ENCODE data around the gene TMEM209.

TMEM209 gene

DNA sequence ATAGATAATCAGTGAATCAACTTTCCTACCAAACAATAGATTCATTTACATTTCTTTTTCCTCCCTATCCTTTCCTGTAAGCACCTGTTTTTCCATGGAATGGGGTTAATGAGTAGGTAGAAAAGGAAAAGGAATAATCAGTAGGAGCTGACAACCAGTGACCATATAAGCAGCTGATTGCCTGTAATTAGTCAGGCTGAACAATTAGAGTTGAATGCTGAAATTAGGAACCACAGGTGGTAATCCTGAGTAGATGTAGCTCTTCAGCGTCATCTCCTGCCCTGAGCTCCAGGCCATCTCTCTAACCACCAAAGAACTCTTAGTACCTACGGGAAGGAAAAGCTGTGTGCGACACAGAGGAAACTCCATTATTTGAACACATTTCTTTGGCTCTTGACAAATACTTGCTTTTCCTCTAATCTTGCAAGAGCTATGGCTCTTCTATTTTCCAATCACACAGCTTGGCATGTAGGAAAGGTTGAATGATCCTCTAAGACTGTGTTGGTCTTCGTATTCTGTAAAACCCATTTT, 71.0 kb downstream of the TMEM209 start:
- Histone ChIP-seq H3K4ac (ENCODE audit: low read depth, low read length) (no peak overlapping the region), H2BK120ac (ENCODE audit: low read depth, low read length) (no peak overlapping the region), H3K79me2 (ENCODE audit: control insufficient read depth, insufficient read depth, low read length) (no peaks in the 10 kb centered on the region), H3K4me3 (ENCODE audit: low read length) (no peak overlapping the region), H3K9ac (ENCODE audit: low read length) (no peak overlapping the region), H3K79me1 (ENCODE audit: low read length) (no peaks in the 10 kb centered on the region), H2AK5ac (ENCODE audit: low read length) (no peak overlapping the region), H3K56ac (ENCODE audit: low read length) (no peak overlapping the region), H3K4me1 (ENCODE audit: control insufficient read depth, low read depth, low read length) (no peaks in the 10 kb centered on the region), H4K8ac (ENCODE audit: low read depth, low read length) (no peak overlapping the region), H2BK15ac (replicated peaks; ENCODE audit: low read depth) (no peak overlapping the region), H3K4me2 (ENCODE audit: low read length) (no peak overlapping the region), H2BK5ac (ENCODE audit: low read length) (no peak overlapping the region), H3K23ac (ENCODE audit: low read length) (no peak overlapping the region), H3K27me3 (ENCODE audit: insufficient read depth, low read length, poor library complexity) (no peaks in the 10 kb centered on the region), H4K5ac (ENCODE audit: low read length) (no peak overlapping the region), H3K36me3 (ENCODE audit: control insufficient read depth, insufficient read depth, low read length) (peaks cover 2% of the 10 kb centered on the region), H3K18ac (ENCODE audit: low read length) (no peak overlapping the region), H3K27ac (ENCODE audit: low read depth, low read length) (no peak overlapping the region)
- WGBS (ENCODE audit: extremely low coverage, insufficient coverage, low lambda C conversion rate), result no CpG with 5 or more reads among the region's 4 CpGs
- DNase-seq, result peak; percentile 60

DNA sequence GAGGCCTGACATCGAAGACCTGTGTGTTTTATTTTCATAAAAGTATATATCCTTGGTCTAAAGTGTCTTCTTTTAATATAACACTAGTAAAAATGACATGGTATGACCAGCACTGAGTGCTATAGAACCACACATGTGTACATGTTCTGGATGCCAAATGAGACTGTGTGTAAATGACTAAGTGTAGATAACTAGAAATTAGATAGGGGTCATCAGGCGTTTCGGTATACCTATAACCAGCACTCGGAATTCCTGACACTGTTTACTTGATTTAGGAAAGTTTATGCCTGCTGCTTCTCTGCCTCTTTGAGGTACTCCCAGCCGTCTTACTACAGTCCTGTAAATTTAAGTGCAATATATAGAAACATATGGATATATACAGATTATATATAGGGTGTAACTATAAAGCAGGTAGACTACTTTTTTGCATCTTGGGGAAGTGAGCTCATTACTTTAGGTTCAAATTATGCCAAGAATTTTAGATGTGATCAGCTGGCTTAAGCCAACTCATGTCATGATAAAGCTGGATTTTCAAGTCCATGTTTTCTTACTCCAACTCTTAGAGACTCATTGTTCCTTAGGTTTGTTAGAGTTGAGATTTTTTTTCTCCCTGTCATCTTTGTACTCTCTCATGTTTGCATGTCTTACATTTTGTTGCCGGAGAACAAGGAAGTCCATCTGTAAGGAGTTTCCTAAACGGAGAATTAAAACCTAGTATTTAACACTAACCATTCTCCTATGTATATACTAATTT, 72.0 kb downstream of the TMEM209 start:
- H3K79me1 ChIP-seq (ENCODE audit: low read length), result no peaks in the 10 kb centered on the region
- no peak overlapping the region for H4K8ac ChIP-seq (ENCODE audit: low read depth, low read length)
- H3K4me1 ChIP-seq (ENCODE audit: control insufficient read depth, low read depth, low read length), result no peaks in the 10 kb centered on the region
- DNase-seq, result no peak
- no peak overlapping the region for H3K56ac ChIP-seq (ENCODE audit: low read length)
- no peak overlapping the region for H3K18ac ChIP-seq (ENCODE audit: low read length)
- H3K4me3 ChIP-seq (ENCODE audit: low read length), result no peak overlapping the region
- H3K79me2 ChIP-seq (ENCODE audit: control insufficient read depth, insufficient read depth, low read length), result no peaks in the 10 kb centered on the region
- no peak overlapping the region for H2AK5ac ChIP-seq (ENCODE audit: low read length)
- H2BK5ac ChIP-seq (ENCODE audit: low read length), result no peak overlapping the region
- no peak overlapping the region for H3K27ac ChIP-seq (ENCODE audit: low read depth, low read length)
- no peak overlapping the region for H4K5ac ChIP-seq (ENCODE audit: low read length)
- no CpG with 5 or more reads among the region's 7 CpGs for WGBS (ENCODE audit: extremely low coverage, insufficient coverage, low lambda C conversion rate)
- H3K4ac ChIP-seq (ENCODE audit: low read depth, low read length), result no peak overlapping the region
- H3K4me2 ChIP-seq (ENCODE audit: low read length), result no peak overlapping the region
- H2BK120ac ChIP-seq (ENCODE audit: low read depth, low read length), result no peak overlapping the region
- no peak overlapping the region for H2BK15ac ChIP-seq (replicated peaks; ENCODE audit: low read depth)
- no peak overlapping the region for H3K9ac ChIP-seq (ENCODE audit: low read length)
- peaks cover 2% of the 10 kb centered on the region for H3K36me3 ChIP-seq (ENCODE audit: control insufficient read depth, insufficient read depth, low read length)
- H3K23ac ChIP-seq (ENCODE audit: low read length), result no peak overlapping the region
- H3K27me3 ChIP-seq (ENCODE audit: insufficient read depth, low read length, poor library complexity), result no peaks in the 10 kb centered on the region

DNA sequence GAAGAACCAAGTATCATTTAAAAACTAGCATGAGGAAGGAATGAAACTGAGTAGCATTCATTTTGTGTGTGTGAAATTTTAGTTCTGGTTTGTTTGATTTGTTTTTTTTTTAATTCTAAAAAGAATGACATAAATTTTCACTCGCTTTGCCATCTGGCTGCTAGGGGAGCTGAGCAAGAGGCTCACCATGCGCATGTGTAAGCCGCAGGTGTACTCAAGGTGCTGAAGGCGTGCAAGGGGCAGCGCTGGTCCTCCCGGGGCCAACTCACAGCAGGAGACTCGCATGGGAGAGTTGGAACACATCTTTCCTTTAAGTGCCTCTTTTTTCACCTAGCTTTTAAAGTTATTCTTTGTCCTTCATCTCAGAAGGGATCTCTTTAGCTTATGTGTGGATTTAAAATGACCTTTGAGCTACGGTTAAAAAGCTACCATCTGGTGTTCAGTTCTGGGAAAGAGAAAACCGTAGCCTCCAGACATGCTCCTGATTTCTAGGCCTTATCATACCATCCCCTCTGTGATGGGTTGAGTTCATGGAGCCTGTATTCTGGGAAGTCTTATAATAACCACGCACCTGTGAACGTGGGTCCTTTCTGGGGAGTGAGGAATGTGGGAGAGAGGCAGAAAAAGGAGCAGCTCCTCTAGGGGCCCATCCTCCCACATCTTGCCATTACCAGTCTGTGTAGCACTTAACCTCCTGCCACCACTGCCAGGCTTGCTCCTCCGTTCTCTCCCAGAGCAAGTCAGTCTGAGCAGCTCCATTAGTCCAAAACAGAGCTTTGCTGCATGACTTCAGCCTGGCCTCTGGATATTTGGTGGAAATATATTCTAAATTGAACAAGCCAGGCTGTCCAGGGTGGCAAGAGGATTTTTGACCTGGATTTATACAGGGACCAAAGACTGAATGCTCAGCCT, 73.0 kb downstream of the TMEM209 start:
- Histone ChIP-seq H3K4me3 (ENCODE audit: low read length) (no peak overlapping the region), H3K23ac (ENCODE audit: low read length) (no peak overlapping the region), H3K27ac (ENCODE audit: low read depth, low read length) (no peak overlapping the region), H3K79me2 (ENCODE audit: control insufficient read depth, insufficient read depth, low read length) (no peaks in the 10 kb centered on the region), H4K8ac (ENCODE audit: low read depth, low read length) (no peak overlapping the region), H2AK5ac (ENCODE audit: low read length) (no peak overlapping the region), H3K4me1 (ENCODE audit: control insufficient read depth, low read depth, low read length) (no peaks in the 10 kb centered on the region), H2BK120ac (ENCODE audit: low read depth, low read length) (no peak overlapping the region), H2BK5ac (ENCODE audit: low read length) (no peak overlapping the region), H3K18ac (ENCODE audit: low read length) (no peak overlapping the region), H3K9ac (ENCODE audit: low read length) (no peak overlapping the region), H3K56ac (ENCODE audit: low read length) (no peak overlapping the region), H3K4me2 (ENCODE audit: low read length) (no peak overlapping the region), H2BK15ac (replicated peaks; ENCODE audit: low read depth) (no peak overlapping the region), H4K5ac (ENCODE audit: low read length) (no peak overlapping the region), H3K4ac (ENCODE audit: low read depth, low read length) (no peak overlapping the region), H3K79me1 (ENCODE audit: low read length) (no peaks in the 10 kb centered on the region), H3K36me3 (ENCODE audit: control insufficient read depth, insufficient read depth, low read length) (peaks cover 2% of the 10 kb centered on the region), H3K27me3 (ENCODE audit: insufficient read depth, low read length, poor library complexity) (no peaks in the 10 kb centered on the region)
- DNase-seq, result no peak
- WGBS (ENCODE audit: extremely low coverage, insufficient coverage, low lambda C conversion rate), result no CpG with 5 or more reads among the region's 12 CpGs

DNA sequence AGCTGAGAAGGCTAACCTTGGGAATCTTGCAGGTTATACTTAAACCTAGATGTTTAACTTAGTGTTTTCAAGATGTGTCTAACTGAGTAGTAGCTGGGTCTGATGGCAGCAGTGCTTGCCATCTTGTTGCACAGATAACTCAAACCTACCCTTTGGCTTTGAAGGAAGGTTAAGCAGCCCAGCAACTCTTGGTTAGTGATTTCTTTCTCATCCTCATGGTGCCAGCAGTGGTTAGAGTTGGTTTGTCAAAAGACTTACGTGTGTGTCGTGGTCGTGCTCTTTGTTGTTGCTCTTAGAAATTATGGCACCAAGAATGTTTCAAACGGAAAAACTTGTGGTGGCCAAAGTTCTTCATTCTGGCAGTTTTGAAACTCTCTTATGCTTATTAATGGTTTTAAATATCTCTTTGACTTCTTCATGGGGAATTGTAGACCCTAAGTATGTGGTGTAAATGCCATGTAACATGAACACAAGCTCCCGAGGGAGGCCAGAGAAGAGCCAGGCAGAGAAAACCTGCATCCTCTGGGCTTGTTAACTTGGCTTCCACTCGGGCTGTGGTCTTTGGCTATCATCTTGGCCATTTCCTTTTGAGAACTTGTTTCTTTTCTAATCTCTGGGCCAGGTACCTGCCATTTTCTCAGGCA, 73.9 kb downstream of the TMEM209 start:
- Histone ChIP-seq H3K18ac (ENCODE audit: low read length) (no peak overlapping the region), H3K9ac (ENCODE audit: low read length) (no peak overlapping the region), H3K4ac (ENCODE audit: low read depth, low read length) (no peak overlapping the region), H4K8ac (ENCODE audit: low read depth, low read length) (no peak overlapping the region), H3K4me1 (ENCODE audit: control insufficient read depth, low read depth, low read length) (no peaks in the 10 kb centered on the region), H3K4me3 (ENCODE audit: low read length) (no peak overlapping the region), H3K79me2 (ENCODE audit: control insufficient read depth, insufficient read depth, low read length) (no peaks in the 10 kb centered on the region), H3K27me3 (ENCODE audit: insufficient read depth, low read length, poor library complexity) (no peaks in the 10 kb centered on the region), H2BK120ac (ENCODE audit: low read depth, low read length) (no peak overlapping the region), H2BK15ac (replicated peaks; ENCODE audit: low read depth) (no peak overlapping the region), H3K27ac (ENCODE audit: low read depth, low read length) (no peak overlapping the region), H2AK5ac (ENCODE audit: low read length) (no peak overlapping the region), H3K4me2 (ENCODE audit: low read length) (no peak overlapping the region), H3K56ac (ENCODE audit: low read length) (no peak overlapping the region), H3K36me3 (ENCODE audit: control insufficient read depth, insufficient read depth, low read length) (peaks cover 4% of the 10 kb centered on the region), H3K23ac (ENCODE audit: low read length) (no peak overlapping the region), H4K5ac (ENCODE audit: low read length) (no peak overlapping the region), H2BK5ac (ENCODE audit: low read length) (no peak overlapping the region), H3K79me1 (ENCODE audit: low read length) (no peaks in the 10 kb centered on the region)
- no CpG with 5 or more reads among the region's 6 CpGs for WGBS (ENCODE audit: extremely low coverage, insufficient coverage, low lambda C conversion rate)
- DNase-seq, result no peak

DNA sequence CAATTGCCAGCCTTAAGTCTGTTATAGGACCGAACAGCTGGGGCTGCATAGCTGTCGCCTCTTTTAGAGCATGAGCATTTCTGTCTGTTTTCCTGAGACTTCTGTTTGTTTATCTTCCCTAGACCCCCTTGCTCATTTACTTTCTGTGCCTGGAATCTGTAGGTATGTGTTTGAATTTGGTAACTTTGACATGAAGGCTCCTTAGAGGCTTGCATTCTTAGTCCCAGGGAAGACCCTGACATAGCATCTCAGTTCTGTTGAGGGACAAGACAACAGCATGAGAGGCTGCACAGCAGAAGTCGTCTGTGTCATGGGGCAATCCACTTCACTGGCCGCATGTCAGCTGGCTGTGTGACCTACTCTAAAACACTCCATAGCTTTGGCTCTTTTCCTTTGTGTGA, 76.2 kb downstream of the TMEM209 start:
- Histone ChIP-seq H3K27me3 (ENCODE audit: insufficient read depth, low read length, poor library complexity) (no peaks in the 10 kb centered on the region), H3K79me2 (ENCODE audit: control insufficient read depth, insufficient read depth, low read length) (no peaks in the 10 kb centered on the region), H3K9ac (ENCODE audit: low read length) (no peak overlapping the region), H3K4ac (ENCODE audit: low read depth, low read length) (no peak overlapping the region), H3K79me1 (ENCODE audit: low read length) (no peaks in the 10 kb centered on the region), H2BK15ac (replicated peaks; ENCODE audit: low read depth) (no peak overlapping the region), H3K23ac (ENCODE audit: low read length) (no peak overlapping the region), H2BK120ac (ENCODE audit: low read depth, low read length) (no peak overlapping the region), H3K56ac (ENCODE audit: low read length) (no peak overlapping the region), H4K5ac (ENCODE audit: low read length) (no peak overlapping the region), H3K4me2 (ENCODE audit: low read length) (no peak overlapping the region), H3K4me3 (ENCODE audit: low read length) (no peak overlapping the region), H3K36me3 (ENCODE audit: control insufficient read depth, insufficient read depth, low read length) (peaks cover 4% of the 10 kb centered on the region), H2BK5ac (ENCODE audit: low read length) (no peak overlapping the region), H3K18ac (ENCODE audit: low read length) (no peak overlapping the region), H3K4me1 (ENCODE audit: control insufficient read depth, low read depth, low read length) (no peaks in the 10 kb centered on the region), H3K27ac (ENCODE audit: low read depth, low read length) (no peak overlapping the region), H2AK5ac (ENCODE audit: low read length) (no peak overlapping the region), H4K8ac (ENCODE audit: low read depth, low read length) (no peak overlapping the region)
- DNase-seq, result no peak
- WGBS (ENCODE audit: extremely low coverage, insufficient coverage, low lambda C conversion rate), result no CpG with 5 or more reads among the region's 4 CpGs

Measured in mesendoderm (in vitro differentiated cells).